Prostate gland (tissue), 2 donors: ENCODE results near the gene WDR18. TPM values are rescaled to one million over a fixed set of nuclear protein-coding genes. Genes with fewer than 3 reads are reported as not detected.

ENCODE experiments used
- DNase-seq: peaks from one replicate; pipeline ENCODE4 v3.0.0-alpha.2; 2019; ENCODE audit warnings: low spot score
- H3K27ac ChIP-seq, 2 donors: fragments of 200-600 bp; sonication (generic); 2 replicates each; pipeline ENCODE4 v1.5.1; 2017 to 2019
- H3K27me3 ChIP-seq: fragments of 200-600 bp; sonication (generic); replicated peaks from 2 replicates; pipeline ENCODE4 v1.5.1; 2019; ENCODE audit not compliant: insufficient read depth
- H3K36me3 ChIP-seq, 2 donors: fragments of 200-600 bp; sonication (generic); 1 replicate in 1 of 2; 2 replicates in 1 of 2; pipeline versions ENCODE4 v1.5.1 to v1.8.1; 2017 to 2019
- H3K4me1 ChIP-seq: fragments of 200-600 bp; sonication (generic); replicated peaks from 2 replicates; pipeline ENCODE4 v1.5.1; 2019
- H3K4me3 ChIP-seq, 2 donors: fragments of 200-600 bp; sonication (generic); 2 replicates each; pipeline ENCODE4 v1.5.1; 2017 to 2019
- H3K9me3 ChIP-seq: fragments of 200-600 bp; sonication (generic); 2 replicates; pipeline ENCODE4 v1.5.1; 2017
- POLR2A ChIP-seq: fragments of 450-650 bp; IDR thresholded peaks from one replicate; pipeline ENCODE4 v1.6.1; 2016; ENCODE audit warnings: antibody characterized with exemption, mild to moderate bottlenecking
- POLR2AphosphoS5 ChIP-seq: sonication (generic); formaldehyde crosslinking; IDR thresholded peaks from one replicate; pipeline ENCODE4 v1.6.1; 2017; ENCODE audit warnings: antibody characterized with exemption
- WGBS: methylation state at CpG from one replicate; pipeline ENCODE4 v1.1.5; 2018; 5-methylcytosine and 5-hydroxymethylcytosine counted together
- intact Hi-C: fragments of 100-400 bp; cut with DNase I; formaldehyde crosslinking; loops from one replicate; pipeline ENCODE4 v1.14.2; 2022
- total RNA-seq, 2 donors: library from RNA; depleted of rRNA; stranded (reverse); fragments of >200 nt; gene quantifications; one replicate each; pipeline ENCODE4 v1.1.0, GENCODE V29; 2016
- TF ChIP-seq, protein P1 (sequence below), 4 experiments: fragments of 200-600 bp in 2 of 4; fragments of 450-650 bp in 2 of 4; sonication (generic) in 2 of 4; IDR thresholded peaks; 1 replicate in 3 of 4; 2 replicates in 1 of 4; pipeline ENCODE4 v1.5.1; 2016 to 2019; ENCODE audit warnings: antibody characterized with exemption in 4 of 4, mild to moderate bottlenecking in 2 of 4, moderate library complexity in 2 of 4

The WDR18 gene
- total RNA-seq, 2 donors from 2014 or later = 35.0 to 94.8 TPM

DNA sequence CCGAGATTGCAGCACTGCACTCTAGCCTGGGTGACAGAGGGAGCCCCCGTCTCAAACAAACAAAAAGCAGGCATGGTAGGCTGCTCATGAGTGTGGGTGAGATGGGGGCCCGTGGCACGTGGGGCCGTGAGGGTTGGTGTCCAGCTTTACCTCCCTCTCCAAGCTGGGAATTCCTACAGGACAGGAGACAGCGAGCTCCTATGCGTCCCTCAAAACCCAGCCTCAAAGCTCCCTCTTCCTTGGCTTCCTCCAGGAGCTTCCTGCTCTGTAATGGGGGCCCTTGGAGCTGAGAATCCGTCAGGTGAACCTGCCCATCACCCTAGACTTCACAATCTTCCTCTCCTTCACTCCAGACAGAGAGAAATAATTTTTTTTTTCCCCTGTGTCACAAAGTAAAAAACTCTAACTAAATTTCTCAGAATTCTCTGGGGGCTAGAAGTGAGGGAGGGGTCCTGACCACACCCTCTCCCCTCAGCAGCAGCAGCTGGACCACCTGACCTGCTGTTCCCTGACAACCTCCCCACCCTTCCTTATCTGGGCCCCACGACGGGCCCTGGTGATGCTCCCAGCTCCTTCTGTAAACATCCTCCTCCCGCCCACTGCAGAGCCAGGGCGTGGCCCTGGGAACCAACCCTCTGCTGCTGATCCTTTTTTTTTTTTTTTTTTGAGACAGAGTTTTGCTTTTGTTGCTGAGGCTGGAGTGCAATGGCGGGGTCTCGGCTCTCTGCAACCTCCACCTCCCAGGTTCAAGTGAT lies 22.1 kb upstream of the WDR18 start:
- intact Hi-C loops = no loop called here
- Histone ChIP-seq H3K9me3 (no peaks in the 10 kb centered on the region), H3K36me3 (no peaks in the 10 kb centered on the region), H3K27me3 (no peaks in the 10 kb centered on the region), H3K27ac (no peak overlapping the region), H3K4me3 (no peak overlapping the region), H3K4me1 (no peaks in the 10 kb centered on the region)
- no peak for DNase-seq
- WGBS = 66% methylated on average over 14 of the region's 14 CpGs
- TF ChIP-seq, protein P1, sequence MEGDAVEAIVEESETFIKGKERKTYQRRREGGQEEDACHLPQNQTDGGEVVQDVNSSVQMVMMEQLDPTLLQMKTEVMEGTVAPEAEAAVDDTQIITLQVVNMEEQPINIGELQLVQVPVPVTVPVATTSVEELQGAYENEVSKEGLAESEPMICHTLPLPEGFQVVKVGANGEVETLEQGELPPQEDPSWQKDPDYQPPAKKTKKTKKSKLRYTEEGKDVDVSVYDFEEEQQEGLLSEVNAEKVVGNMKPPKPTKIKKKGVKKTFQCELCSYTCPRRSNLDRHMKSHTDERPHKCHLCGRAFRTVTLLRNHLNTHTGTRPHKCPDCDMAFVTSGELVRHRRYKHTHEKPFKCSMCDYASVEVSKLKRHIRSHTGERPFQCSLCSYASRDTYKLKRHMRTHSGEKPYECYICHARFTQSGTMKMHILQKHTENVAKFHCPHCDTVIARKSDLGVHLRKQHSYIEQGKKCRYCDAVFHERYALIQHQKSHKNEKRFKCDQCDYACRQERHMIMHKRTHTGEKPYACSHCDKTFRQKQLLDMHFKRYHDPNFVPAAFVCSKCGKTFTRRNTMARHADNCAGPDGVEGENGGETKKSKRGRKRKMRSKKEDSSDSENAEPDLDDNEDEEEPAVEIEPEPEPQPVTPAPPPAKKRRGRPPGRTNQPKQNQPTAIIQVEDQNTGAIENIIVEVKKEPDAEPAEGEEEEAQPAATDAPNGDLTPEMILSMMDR (IDR thresholded peaks at IDR 0.05) = no peak
- TF ChIP-seq POLR2AphosphoS5 (no peak), POLR2A (no peak)

DNA sequence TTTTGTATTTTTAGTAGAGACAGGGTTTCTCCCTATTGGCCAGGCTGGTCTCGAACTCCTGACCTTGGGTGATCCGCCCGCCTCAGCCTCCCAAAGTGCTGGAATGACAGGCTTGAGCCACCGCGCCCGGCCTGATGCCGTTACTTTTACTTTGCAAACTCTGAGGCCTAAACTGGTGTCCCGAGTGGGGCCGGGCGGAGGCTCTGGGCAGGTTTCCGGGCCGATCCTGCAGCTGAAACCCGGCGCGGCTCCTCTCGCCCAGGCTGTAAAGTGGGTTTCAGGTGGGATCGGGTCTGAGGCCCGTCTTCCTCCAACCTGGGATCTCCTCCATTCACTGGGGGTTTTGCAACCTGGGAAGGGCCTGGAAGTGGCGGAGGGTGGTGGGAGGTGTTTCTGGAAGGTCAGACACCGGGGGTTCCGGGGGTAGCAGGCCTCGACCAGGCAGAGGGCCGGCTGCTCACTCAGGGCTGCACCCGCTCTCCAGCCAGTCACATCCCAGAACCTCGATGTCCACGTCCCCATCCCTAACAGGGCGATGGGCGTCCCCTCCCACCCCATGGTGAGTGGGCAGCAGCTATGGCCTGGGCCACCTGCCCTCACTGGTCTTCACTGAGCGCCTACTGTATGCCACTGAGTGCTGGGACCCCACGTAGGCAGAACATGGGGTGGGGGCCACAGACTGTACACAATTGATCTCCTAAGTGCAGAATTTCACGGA lies 21.3 kb upstream of the WDR18 start:
- H3K4me1 ChIP-seq = no peaks in the 10 kb centered on the region
- no peak for DNase-seq
- H3K27me3 ChIP-seq = no peaks in the 10 kb centered on the region
- no peak overlapping the region for H3K27ac ChIP-seq
- H3K4me3 ChIP-seq = no peak overlapping the region
- TF ChIP-seq POLR2A = no peak
- TF ChIP-seq POLR2AphosphoS5 = no peak
- TF ChIP-seq, protein P1 (IDR thresholded peaks at IDR 0.05) = no peak
- H3K36me3 ChIP-seq = no peaks in the 10 kb centered on the region
- 89% methylated on average over 30 of the region's 31 CpGs for WGBS
- intact Hi-C loops = no loop called here
- H3K9me3 ChIP-seq = no peaks in the 10 kb centered on the region

DNA sequence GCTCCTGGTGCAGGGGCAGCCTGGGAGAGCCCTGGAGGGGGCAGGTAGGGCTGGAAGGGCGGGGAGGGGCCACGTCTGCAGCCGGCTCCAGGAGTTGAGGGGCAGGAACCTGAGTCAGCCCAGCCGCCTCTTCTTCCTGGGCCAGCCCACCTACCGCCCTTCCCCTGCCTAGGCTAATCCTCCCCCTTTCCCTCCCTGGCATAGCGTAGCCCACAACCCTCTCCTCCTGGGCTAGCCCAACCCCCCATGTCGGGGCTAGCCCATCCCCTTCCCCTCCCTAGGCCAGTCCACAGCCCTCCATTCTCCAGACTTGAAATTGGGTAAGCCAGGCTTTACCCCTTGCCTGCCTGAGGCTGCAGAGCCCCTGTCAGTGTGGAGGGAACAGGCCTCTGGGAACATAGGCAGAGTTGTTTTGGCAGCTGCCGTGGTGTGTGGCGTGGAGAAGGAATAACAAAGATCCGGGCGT lies 20.6 kb upstream of the WDR18 start:
- DNase-seq = no peak
- no peaks in the 10 kb centered on the region for H3K9me3 ChIP-seq
- no peak overlapping the region for H3K27ac ChIP-seq
- H3K4me1 ChIP-seq = no peaks in the 10 kb centered on the region
- intact Hi-C loops = no loop called here
- no peaks in the 10 kb centered on the region for H3K36me3 ChIP-seq
- TF ChIP-seq POLR2AphosphoS5 (no peak), POLR2A (no peak)
- TF ChIP-seq, protein P1 (IDR thresholded peaks at IDR 0.05) = no peak
- no peaks in the 10 kb centered on the region for H3K27me3 ChIP-seq
- no peak overlapping the region for H3K4me3 ChIP-seq
- WGBS = 83% methylated on average over 11 of the region's 11 CpGs

DNA sequence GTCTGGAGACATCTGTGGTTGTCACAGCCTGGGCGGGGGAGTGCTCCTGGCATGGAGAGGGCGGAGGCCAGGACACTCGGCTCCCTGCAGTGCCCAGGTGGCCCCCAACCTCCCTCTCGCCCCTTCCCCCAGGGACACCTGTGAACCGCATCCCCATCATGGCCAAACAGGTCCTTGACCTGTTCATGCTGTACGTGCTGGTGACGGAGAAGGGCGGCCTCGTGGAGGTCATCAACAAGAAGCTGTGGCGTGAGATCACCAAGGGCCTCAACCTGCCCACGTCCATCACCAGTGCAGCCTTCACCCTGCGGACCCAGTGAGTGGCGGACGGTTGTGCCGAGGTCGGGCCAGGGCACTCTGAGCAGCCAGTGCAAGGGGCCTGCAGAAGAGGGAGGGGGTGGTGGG lies 20.0 kb upstream of the WDR18 start:
- intact Hi-C loops = no loop called here
- H3K4me3 ChIP-seq = no peak overlapping the region
- H3K9me3 ChIP-seq = no peaks in the 10 kb centered on the region
- no peak for TF ChIP-seq POLR2AphosphoS5
- no peak for TF ChIP-seq POLR2A
- TF ChIP-seq, protein P1 (IDR thresholded peaks at IDR 0.05) = no peak
- H3K36me3 ChIP-seq = no peaks in the 10 kb centered on the region
- 93% methylated on average over 16 of the region's 16 CpGs for WGBS
- H3K27ac ChIP-seq = no peak overlapping the region
- no peaks in the 10 kb centered on the region for H3K27me3 ChIP-seq
- H3K4me1 ChIP-seq = no peaks in the 10 kb centered on the region
- DNase-seq = no peak
